ENCODE results near the gene IGFN1.

IGFN1 gene

GRCh38 chr1:201190624-201191051, at the start of gene IGFN1:
IGFN1 (plus strand) TSS chr1:201190824; CDS start chr1:201193294, 2,470 bp downstream.
- TF ChIP-seq, protein P1, sequence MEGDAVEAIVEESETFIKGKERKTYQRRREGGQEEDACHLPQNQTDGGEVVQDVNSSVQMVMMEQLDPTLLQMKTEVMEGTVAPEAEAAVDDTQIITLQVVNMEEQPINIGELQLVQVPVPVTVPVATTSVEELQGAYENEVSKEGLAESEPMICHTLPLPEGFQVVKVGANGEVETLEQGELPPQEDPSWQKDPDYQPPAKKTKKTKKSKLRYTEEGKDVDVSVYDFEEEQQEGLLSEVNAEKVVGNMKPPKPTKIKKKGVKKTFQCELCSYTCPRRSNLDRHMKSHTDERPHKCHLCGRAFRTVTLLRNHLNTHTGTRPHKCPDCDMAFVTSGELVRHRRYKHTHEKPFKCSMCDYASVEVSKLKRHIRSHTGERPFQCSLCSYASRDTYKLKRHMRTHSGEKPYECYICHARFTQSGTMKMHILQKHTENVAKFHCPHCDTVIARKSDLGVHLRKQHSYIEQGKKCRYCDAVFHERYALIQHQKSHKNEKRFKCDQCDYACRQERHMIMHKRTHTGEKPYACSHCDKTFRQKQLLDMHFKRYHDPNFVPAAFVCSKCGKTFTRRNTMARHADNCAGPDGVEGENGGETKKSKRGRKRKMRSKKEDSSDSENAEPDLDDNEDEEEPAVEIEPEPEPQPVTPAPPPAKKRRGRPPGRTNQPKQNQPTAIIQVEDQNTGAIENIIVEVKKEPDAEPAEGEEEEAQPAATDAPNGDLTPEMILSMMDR (conservative IDR thresholded peaks at IDR 0.05; ENCODE audit: low read depth, low read length) = no peak

DNA sequence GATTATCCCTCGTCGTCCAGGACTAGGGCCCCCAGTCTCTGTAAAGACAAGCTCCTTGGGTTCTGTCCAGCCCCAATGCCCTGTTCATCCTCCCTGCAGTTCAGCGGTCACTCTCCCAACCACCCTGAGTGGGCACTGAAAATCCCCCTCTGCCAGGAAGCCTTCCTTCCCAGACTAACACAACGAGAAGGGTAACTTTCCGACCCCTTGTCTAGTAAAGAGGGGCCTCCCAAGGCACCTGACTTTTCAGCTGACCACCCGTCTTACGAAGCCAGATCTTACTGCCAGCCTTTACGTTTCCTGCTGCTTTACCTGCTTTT, 49.7 kb upstream of the IGFN1 start:
- DNase-seq (ENCODE audit: low read depth) = no peak
- H3K4me3 ChIP-seq (ENCODE audit: low read length) = no peak overlapping the region
- TF ChIP-seq, protein P1 (conservative IDR thresholded peaks at IDR 0.05; ENCODE audit: low read depth, low read length) = no peak

More at GRCh38 chr1:201190624-201191051, at the start of gene IGFN1:
- no peak for DNase-seq (ENCODE audit: low read depth)
- H3K4me3 ChIP-seq (ENCODE audit: low read length) = no peak within 1 kb of the TSS

DNA sequence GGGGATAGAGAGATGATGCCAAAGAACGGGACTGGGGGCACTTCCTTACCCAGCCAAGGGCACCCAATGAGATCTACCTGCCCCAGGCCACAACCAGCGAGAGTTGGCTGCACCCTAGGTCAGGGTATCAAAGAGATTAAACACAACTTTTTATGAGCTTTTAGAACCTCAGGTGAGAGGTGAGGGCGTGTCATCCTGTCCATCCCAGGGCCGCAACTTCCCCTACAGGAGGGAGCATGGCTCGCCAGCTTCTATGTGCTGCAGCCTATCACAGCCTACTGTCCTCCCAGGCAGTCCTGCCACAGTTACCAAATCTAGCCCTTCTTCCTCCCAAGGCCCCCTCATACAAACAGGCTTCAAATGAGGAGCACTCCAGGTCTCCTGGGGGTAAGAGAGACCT, 49.2 kb upstream of the IGFN1 start:
- TF ChIP-seq, protein P1 (conservative IDR thresholded peaks at IDR 0.05; ENCODE audit: low read depth, low read length) = no peak
- no peak overlapping the region for H3K4me3 ChIP-seq (ENCODE audit: low read length)
- DNase-seq (ENCODE audit: low read depth) = no peak

DNA sequence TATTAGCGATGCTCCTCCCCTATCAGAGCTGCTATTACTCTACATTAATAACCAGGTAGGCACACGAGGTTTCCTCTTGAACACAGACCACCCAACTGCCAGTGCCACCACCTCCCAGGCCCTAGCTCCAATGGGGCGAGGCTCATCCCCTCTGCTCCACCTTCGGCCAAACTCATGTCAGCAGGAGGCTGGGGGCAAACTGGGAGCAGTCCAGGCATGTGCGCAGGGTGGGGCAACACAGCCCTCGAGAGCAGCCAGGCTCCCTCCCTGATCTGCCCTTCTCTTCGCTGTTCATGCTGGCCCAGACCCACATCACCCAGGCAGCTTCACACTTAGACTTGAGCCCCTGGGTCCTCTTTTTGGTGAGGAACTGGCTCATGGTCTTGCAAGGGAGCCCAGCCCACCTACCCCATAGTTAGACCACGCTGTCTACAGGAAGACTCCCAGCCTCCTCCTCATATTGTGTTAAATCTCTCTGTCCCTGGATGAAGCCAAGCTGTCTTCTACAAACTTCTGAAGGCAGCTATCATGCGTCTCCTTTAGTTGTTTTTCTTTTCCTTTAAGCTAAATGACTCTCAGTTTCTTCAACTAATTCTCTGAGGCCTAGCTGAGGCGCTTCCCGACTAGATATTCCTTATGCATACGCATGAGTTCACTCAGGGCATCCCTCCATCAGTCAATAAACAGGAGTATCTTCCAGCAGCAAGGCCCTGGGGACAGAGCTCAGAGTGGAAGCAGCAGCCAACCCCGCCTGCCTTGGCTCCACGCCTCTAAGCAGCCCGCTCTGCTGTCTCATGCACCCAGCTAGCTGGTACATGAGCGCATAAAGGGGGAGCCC, 48.4 kb upstream of the IGFN1 start:
- DNase-seq (ENCODE audit: low read depth) = no peak
- TF ChIP-seq, protein P1 (conservative IDR thresholded peaks at IDR 0.05; ENCODE audit: low read depth, low read length) = no peak
- no peak overlapping the region for H3K4me3 ChIP-seq (ENCODE audit: low read length)

- TF ChIP-seq, protein P1 (conservative IDR thresholded peaks at IDR 0.05; ENCODE audit: low read depth, low read length) = no peak
- DNase-seq (ENCODE audit: low read depth) = no peak
- H3K4me3 ChIP-seq (ENCODE audit: low read length) = no peak overlapping the region
Observed at GRCh38 chr1:201142849-201143725, 47.5 kb upstream of the IGFN1 start.

GRCh38 chr1:201143726-201144635, 46.6 kb upstream of the IGFN1 start:
- TF ChIP-seq, protein P1 (conservative IDR thresholded peaks at IDR 0.05; ENCODE audit: low read depth, low read length) = no peak
- no peak overlapping the region for H3K4me3 ChIP-seq (ENCODE audit: low read length)
- no peak for DNase-seq (ENCODE audit: low read depth)

Data from retinal pigment epithelial cell (primary cell).